H9 (cell line): ENCODE data around the gene KHK. TPM values are rescaled to one million over a fixed set of nuclear protein-coding genes. Genes with fewer than 3 reads are reported as not detected.

Experiments
- DNase-seq: peaks from one replicate; pipeline ENCODE4 v3.0.0-alpha.2; 2017
- H2AFZ ChIP-seq: one replicate; pipeline ENCODE4 v1.6.1; 2013; ENCODE audit warnings: mild to moderate bottlenecking, low read length, control low read depth, moderate library complexity
- H2AK5ac ChIP-seq: 2 replicates; pipeline ENCODE4 v1.6.1; 2013; ENCODE audit warnings: low read length, control low read depth, mixed read lengths; ENCODE audit not compliant: insufficient read length
- H2BK120ac ChIP-seq: one replicate; pipeline ENCODE4 v1.6.1; 2013; ENCODE audit warnings: low read depth, mild to moderate bottlenecking, low read length, control low read depth, inconsistent platforms; ENCODE audit not compliant: poor library complexity, severe bottlenecking
- H2BK12ac ChIP-seq: 2 replicates; pipeline ENCODE4 v1.6.1; 2013; ENCODE audit warnings: low read length, control low read depth, mixed read lengths, low read depth; ENCODE audit not compliant: insufficient read length
- H2BK15ac ChIP-seq: 2 replicates; pipeline ENCODE4 v1.6.1; 2013; ENCODE audit warnings: low read depth, low read length, control low read depth
- H2BK20ac ChIP-seq: one replicate; pipeline ENCODE4 v1.6.1; 2013; ENCODE audit warnings: low read depth, mild to moderate bottlenecking, low read length, control low read depth, inconsistent platforms; ENCODE audit not compliant: poor library complexity, severe bottlenecking
- H2BK5ac ChIP-seq: 2 replicates; pipeline ENCODE4 v1.6.1; 2013; ENCODE audit warnings: low read length, control low read depth, mixed read lengths; ENCODE audit not compliant: insufficient read length
- H3K14ac ChIP-seq: 2 replicates; pipeline ENCODE4 v1.6.1; 2013; ENCODE audit warnings: low read length, control low read depth; ENCODE audit not compliant: insufficient read depth
- H3K18ac ChIP-seq: 2 replicates; pipeline ENCODE4 v1.6.1; 2013; ENCODE audit warnings: low read depth, mild to moderate bottlenecking, mixed read lengths, low read length, control low read depth; ENCODE audit not compliant: insufficient read length
- H3K23ac ChIP-seq: 2 replicates; pipeline ENCODE4 v1.6.1; 2013; ENCODE audit warnings: low read length, control low read depth, mixed read lengths, low read depth; ENCODE audit not compliant: insufficient read length
- H3K23me2 ChIP-seq: 2 replicates; pipeline ENCODE4 v1.6.1; 2013; ENCODE audit warnings: low read depth, mild to moderate bottlenecking, mixed read lengths, low read length, control low read depth; ENCODE audit not compliant: insufficient read length, poor library complexity, severe bottlenecking
- H3K27ac ChIP-seq: 2 replicates; pipeline ENCODE4 v1.5.1; 2013; ENCODE audit warnings: low read length, control low read depth, mixed read lengths, low read depth; ENCODE audit not compliant: insufficient read length
- H3K27me3 ChIP-seq: 2 replicates; pipeline ENCODE4 v1.6.1; 2013; ENCODE audit warnings: low read length, control low read depth, inconsistent platforms; ENCODE audit not compliant: insufficient read depth
- H3K4ac ChIP-seq: 2 replicates; pipeline ENCODE4 v1.6.1; 2013; ENCODE audit warnings: low read depth, mild to moderate bottlenecking, control low read depth, inconsistent platforms, low read length, moderate library complexity
- H3K4me1 ChIP-seq: 2 replicates; pipeline ENCODE4 v1.6.1; 2013; ENCODE audit warnings: low read length, control low read depth, inconsistent platforms; ENCODE audit not compliant: insufficient read depth
- H3K4me2 ChIP-seq: 2 replicates; pipeline ENCODE4 v1.6.1; 2013; ENCODE audit warnings: low read length, control low read depth, mixed read lengths; ENCODE audit not compliant: insufficient read length, insufficient read depth
- H3K56ac ChIP-seq: 2 replicates; pipeline ENCODE4 v1.6.1; 2013; ENCODE audit warnings: low read depth, mild to moderate bottlenecking, mixed read lengths, low read length, control low read depth; ENCODE audit not compliant: insufficient read length
- H3K79me1 ChIP-seq: 2 replicates; pipeline ENCODE4 v1.6.1; 2013; ENCODE audit warnings: low read depth, mild to moderate bottlenecking, moderate library complexity, low read length, control low read depth, inconsistent platforms; ENCODE audit not compliant: insufficient read depth, poor library complexity, severe bottlenecking
- H3K79me2 ChIP-seq: 2 replicates; pipeline ENCODE4 v1.6.1; 2013; ENCODE audit warnings: low read length, control low read depth, inconsistent platforms; ENCODE audit not compliant: insufficient read depth
- H3K9ac ChIP-seq: 2 replicates; pipeline ENCODE4 v1.6.1; 2013; ENCODE audit warnings: low read length, control low read depth, mixed read lengths; ENCODE audit not compliant: insufficient read length; ENCODE audit errors: extremely low read depth
- H3K9me3 ChIP-seq: one replicate; pipeline ENCODE4 v1.6.1; 2013; ENCODE audit warnings: low read depth, low read length, inconsistent platforms; ENCODE audit not compliant: control insufficient read depth
- H3T11ph ChIP-seq: one replicate; pipeline ENCODE4 v1.6.1; 2013; ENCODE audit warnings: mild to moderate bottlenecking, low read length, control low read depth, inconsistent platforms
- H4K20me1 ChIP-seq: one replicate; pipeline ENCODE4 v1.6.1; 2013; ENCODE audit not compliant: control insufficient read depth, insufficient read length, insufficient read depth
- H4K5ac ChIP-seq: 2 replicates; pipeline ENCODE4 v1.6.1; 2013; ENCODE audit warnings: low read depth, mild to moderate bottlenecking, mixed read lengths, low read length, control low read depth; ENCODE audit not compliant: insufficient read length
- H4K8ac ChIP-seq: replicated peaks from 2 replicates; pipeline ENCODE4 v1.6.1; 2013; ENCODE audit warnings: low read length, control low read depth, mixed read lengths, low read depth; ENCODE audit not compliant: insufficient read length
- H4K91ac ChIP-seq: 2 replicates; pipeline ENCODE4 v1.6.1; 2013; ENCODE audit warnings: low read depth, mild to moderate bottlenecking, moderate library complexity, mixed read lengths, low read length, control low read depth; ENCODE audit not compliant: insufficient read length
- H3K27ac Mint-ChIP-seq, 3 experiments: 2 replicates in 2 of 3; 3 replicates in 1 of 3; pipeline ENCODE4 v1.8.0; 2020 to 2021; ENCODE audit warnings: mixed read lengths in 3 of 3, mild to moderate bottlenecking in 1 of 3, moderate library complexity in 1 of 3
- H3K27me3 Mint-ChIP-seq: 2 replicates; pipeline ENCODE4 v1.8.0; 2021; ENCODE audit warnings: low read depth, mild to moderate bottlenecking, moderate library complexity, mixed read lengths
- H3K36me3 Mint-ChIP-seq, 3 experiments: 2 replicates in 2 of 3; 3 replicates in 1 of 3; pipeline ENCODE4 v1.8.0; 2020 to 2021; ENCODE audit warnings: low read depth in 3 of 3, mixed read lengths in 3 of 3; ENCODE audit not compliant: insufficient read depth in 1 of 3
- H3K4me1 Mint-ChIP-seq, 2 experiments: 2 replicates each; pipeline ENCODE4 v1.8.0; 2020; ENCODE audit warnings: mixed read lengths in 2 of 2
- H3K4me3 Mint-ChIP-seq, 2 experiments: 2 replicates in 1 of 2; 3 replicates in 1 of 2; pipeline ENCODE4 v1.8.0; 2020 to 2021; ENCODE audit warnings: mild to moderate bottlenecking in 2 of 2, mixed read lengths in 2 of 2, moderate library complexity in 1 of 2
- H3K9me3 Mint-ChIP-seq, 2 experiments: 2 replicates in 1 of 2; 3 replicates in 1 of 2; pipeline ENCODE4 v1.8.0; 2020; ENCODE audit warnings: mild to moderate bottlenecking in 2 of 2, mixed read lengths in 2 of 2, moderate library complexity in 1 of 2
- WGBS: extraction: QIAGEN DNeasy Blood & Tissue Kit; methylation state at CpG from one replicate; pipeline ENCODE4 v1.1.7; 2013; ENCODE audit warnings: missing lambda C conversion rate, low lambda C conversion rate, mixed read lengths; ENCODE audit not compliant: insufficient read length; ENCODE audit errors: extremely low coverage; 5-methylcytosine and 5-hydroxymethylcytosine counted together
- total RNA-seq: library from RNA; stranded (reverse); gene quantifications from 2 replicates; pipeline ENCODE4 v1.2.1, GENCODE V29; 2021
- TF ChIP-seq, protein P1 (sequence below): fragments of 200-600 bp; sonication (generic); conservative IDR thresholded peaks from 3 replicates; pipeline ENCODE4 v1.8.0; 2021; ENCODE audit warnings: antibody characterized with exemption, mild to moderate bottlenecking

The KHK gene
- total RNA-seq, 1 experiment from 2014 or later, result 12.1 TPM

DNA sequence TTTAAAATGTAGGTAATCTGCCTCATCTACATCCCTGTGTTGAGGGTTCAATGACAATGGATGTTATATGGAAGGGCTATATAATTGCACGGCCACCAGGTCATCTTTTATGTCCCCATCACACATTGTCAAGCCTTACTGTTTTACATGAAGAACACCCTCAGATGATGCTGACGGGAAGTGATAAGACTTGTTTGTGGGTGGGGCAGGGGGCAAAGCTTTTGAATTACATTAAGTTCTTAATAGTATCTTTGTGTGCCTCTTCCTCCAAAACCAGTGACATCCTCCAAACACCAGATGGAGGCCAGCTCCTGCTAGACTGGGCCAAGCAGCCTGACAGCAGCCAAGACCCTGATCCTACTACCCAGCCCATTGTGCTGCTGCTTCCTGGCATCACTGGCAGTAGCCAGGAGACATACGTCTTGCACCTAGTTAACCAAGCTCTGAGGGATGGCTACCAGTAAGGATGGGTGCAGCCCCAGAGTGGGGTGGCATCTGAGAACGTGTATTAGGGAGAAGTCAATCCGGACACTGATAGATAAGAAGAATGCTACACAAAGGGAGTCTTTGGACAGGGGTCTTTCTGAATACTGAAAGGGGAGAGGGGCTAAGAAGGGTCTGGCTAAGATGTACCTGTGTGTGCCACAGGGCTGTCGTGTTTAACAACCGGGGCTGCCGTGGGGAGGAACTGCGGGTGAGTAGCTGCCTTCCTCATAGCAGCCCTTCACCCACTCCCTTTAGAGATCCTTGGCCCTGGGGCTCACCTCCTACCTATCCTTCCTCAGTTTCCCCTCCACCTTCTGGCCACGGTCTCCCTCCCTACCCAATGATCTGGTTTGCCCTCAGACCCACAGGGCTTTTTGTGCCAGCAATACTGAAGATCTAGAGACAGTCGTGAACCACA, 42.3 kb downstream of the KHK start:
- peak overlapping the region in 1 of 3 experiments; percentile 11; a peak in 1 of 7 replicates for H3K27ac Mint-ChIP-seq
- TF ChIP-seq, protein P1, sequence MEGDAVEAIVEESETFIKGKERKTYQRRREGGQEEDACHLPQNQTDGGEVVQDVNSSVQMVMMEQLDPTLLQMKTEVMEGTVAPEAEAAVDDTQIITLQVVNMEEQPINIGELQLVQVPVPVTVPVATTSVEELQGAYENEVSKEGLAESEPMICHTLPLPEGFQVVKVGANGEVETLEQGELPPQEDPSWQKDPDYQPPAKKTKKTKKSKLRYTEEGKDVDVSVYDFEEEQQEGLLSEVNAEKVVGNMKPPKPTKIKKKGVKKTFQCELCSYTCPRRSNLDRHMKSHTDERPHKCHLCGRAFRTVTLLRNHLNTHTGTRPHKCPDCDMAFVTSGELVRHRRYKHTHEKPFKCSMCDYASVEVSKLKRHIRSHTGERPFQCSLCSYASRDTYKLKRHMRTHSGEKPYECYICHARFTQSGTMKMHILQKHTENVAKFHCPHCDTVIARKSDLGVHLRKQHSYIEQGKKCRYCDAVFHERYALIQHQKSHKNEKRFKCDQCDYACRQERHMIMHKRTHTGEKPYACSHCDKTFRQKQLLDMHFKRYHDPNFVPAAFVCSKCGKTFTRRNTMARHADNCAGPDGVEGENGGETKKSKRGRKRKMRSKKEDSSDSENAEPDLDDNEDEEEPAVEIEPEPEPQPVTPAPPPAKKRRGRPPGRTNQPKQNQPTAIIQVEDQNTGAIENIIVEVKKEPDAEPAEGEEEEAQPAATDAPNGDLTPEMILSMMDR, result no peak
- H3K79me2 ChIP-seq, result peaks cover 2% of the 10 kb centered on the region; the same call in 1 of the 2 replicates

More for the DNA sequence above, 42.3 kb downstream of the KHK start:
- Histone ChIP-seq H2BK15ac (no peak overlapping the region), H3K23me2 (peaks cover 1% of the 10 kb centered on the region), H3K23ac (no peak overlapping the region), H3K79me1 (peaks cover 4% of the 10 kb centered on the region), H4K91ac (no peak overlapping the region), H3T11ph (no peak overlapping the region), H4K8ac (no peak overlapping the region), H3K27ac (no peak overlapping the region), H2BK5ac (no peak overlapping the region), H3K27me3 (no peaks in the 10 kb centered on the region), H2BK20ac (no peak overlapping the region), H3K9ac (no peak overlapping the region), H2BK120ac (no peak overlapping the region), H2AFZ (no peak overlapping the region), H3K9me3 (no peaks in the 10 kb centered on the region), H4K20me1 (no peaks in the 10 kb centered on the region), H3K4me2 (no peak overlapping the region), H3K18ac (no peak overlapping the region), H3K56ac (no peak overlapping the region), H2AK5ac (no peak overlapping the region), H4K5ac (no peak overlapping the region), H3K14ac (no peak overlapping the region), H3K4ac (no peak overlapping the region), H2BK12ac (no peak overlapping the region), H3K4me1 (no peaks in the 10 kb centered on the region; the same call in 1 of the 2 replicates)
- Mint-ChIP-seq H3K4me1 (peaks cover 11 to 15% of the 10 kb centered on the region in 2 experiments), H3K9me3 (no peaks in the 10 kb centered on the region), H3K4me3 (no peak overlapping the region; a peak in 1 of 5 replicates), H3K36me3 (peaks cover 9 to 38% (median 34%) of the 10 kb centered on the region in 3 experiments), H3K27me3 (peaks cover 7% of the 10 kb centered on the region)
- no CpG with 5 or more reads among the region's 11 CpGs for WGBS
- no peak for DNase-seq
